DMS53 (cell line): ENCODE data around the gene L1TD1.
A peak's percentile ranks its signal among the peaks of the same experiment; 100 is the strongest.
"Not testable (repeated sequence)": the region's sequence is repeated elsewhere in the genome, so short reads cannot be mapped to it uniquely, and the experiment has no call there.

ENCODE experiments used
- DNase-seq: peaks from one replicate; lab custom pipeline; 2025; lab: John Stamatoyannopoulos, UW

Gene L1TD1, protein sequence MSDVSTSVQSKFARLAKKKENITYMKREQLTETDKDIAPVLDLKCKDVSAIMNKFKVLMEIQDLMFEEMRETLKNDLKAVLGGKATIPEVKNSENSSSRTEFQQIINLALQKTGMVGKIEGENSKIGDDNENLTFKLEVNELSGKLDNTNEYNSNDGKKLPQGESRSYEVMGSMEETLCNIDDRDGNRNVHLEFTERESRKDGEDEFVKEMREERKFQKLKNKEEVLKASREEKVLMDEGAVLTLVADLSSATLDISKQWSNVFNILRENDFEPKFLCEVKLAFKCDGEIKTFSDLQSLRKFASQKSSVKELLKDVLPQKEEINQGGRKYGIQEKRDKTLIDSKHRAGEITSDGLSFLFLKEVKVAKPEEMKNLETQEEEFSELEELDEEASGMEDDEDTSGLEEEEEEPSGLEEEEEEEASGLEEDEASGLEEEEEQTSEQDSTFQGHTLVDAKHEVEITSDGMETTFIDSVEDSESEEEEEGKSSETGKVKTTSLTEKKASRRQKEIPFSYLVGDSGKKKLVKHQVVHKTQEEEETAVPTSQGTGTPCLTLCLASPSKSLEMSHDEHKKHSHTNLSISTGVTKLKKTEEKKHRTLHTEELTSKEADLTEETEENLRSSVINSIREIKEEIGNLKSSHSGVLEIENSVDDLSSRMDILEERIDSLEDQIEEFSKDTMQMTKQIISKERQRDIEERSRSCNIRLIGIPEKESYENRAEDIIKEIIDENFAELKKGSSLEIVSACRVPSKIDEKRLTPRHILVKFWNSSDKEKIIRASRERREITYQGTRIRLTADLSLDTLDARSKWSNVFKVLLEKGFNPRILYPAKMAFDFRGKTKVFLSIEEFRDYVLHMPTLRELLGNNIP

DNA sequence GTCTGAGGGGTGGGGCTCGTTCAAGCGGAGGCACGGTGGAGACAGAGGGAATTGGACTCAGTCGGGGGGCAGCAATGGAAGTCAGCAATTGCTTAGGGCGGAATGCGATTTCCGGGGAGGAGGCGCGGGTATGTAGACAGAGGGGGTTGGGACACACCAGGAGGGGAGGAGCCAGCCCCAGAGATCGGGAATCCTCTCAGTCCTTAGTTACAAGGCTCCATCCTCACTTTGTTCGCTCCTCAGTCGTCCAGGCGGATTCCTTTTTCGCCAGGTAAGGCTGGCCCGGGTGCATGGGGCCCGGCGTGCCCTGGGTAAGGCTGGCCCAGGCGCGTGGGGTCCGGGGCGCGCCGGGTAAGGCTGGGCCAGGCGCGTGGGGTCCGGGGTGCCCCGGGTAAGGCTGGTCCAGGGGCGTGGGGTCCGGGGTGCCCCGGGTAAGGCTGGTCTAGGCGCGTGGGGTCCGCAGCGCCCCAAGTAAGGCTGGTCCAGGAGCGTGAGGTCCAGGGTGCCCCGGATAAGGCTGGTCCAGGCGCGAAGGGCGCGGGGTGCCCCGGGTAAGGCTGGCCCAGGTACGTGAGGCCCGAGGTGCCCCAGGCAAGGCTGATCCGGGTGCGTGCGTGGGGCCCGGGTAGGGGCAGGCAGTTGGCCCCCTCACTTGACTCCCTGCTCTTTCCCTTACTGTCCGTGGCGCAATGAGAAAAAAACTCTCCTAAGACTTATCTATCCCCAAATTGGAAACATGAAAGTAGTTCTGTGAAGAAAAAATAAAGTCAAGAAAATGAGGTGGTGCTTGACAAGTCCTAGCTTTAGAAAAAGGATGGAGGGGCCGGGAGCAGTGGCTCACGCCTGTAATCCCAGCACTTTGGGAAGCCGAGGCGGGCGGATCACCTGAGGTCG, at the start of gene L1TD1:
L1TD1 (plus strand) TSS at position 199 of the 894 bp plus-strand sequence. CDS start 11,780 bp downstream, outside the sequence.
- no peak for DNase-seq

DNA sequence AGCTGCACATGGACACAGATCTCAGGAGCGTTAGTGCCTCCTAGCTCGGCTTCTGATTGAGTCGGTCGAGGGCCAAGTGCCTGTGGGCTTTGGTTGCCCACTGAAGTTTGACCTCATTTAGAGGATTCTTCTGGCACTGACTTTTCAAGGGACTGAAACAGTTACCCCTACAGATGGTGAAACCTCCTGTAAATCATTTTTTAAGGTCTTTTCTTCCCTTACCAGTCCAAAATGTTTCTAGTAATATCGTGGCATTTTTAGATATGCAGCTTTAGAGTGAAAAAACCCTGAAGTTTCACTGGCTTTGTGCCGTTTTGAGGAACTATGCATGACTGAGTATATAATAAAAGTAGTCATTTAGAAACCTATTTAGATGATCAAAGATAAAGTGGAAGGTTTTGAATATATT, 34.7 kb upstream of the L1TD1 start:
- DNase-seq, result no peak

- no peak for DNase-seq
These were observed 32.9 kb upstream of the L1TD1 start for GRCh38 chr1:62161711-62162110.

GRCh38 chr1:62170380-62170779, 24.3 kb upstream of the L1TD1 start:
- not testable (repeated sequence) for DNase-seq

DNA sequence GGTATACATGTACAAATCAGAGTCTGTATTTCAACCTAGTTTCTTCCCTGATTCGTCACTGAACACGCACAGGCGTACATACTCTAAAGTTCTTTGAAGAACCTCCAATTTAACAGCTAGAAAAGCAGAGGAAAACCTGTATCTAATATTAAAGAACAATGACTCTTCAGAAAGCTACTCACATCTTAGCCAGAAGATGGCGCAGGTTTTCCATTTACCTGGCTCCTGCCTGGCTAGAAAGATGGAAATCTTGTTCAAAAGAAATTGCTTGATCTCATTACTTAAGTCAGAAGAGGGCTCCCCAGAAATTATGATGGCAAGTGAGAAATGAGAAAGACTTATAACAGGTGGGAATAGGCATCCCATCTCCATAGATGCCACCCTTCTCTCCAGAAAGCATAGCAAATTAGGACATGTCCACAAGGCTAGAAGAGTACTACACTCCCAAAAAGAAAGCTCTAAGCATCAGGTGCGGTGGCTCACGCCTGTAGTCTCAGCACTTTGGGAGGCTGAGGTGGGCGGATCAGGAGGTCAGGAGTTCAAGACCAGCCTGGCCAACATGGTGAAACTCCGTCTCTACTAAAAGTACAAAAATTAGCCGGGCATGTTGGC, 19.0 kb upstream of the L1TD1 start:
- peak; percentile 81 for DNase-seq

GRCh38 chr1:62176597-62177312, 17.9 kb upstream of the L1TD1 start:
- DNase-seq, result no peak

GRCh38 chr1:62177621-62178020, 17.0 kb upstream of the L1TD1 start:
- no peak for DNase-seq

GRCh38 chr1:62178372-62178771, 16.3 kb upstream of the L1TD1 start:
- DNase-seq, result no peak

GRCh38 chr1:62180054-62180453, 14.6 kb upstream of the L1TD1 start:
- DNase-seq, result not testable (repeated sequence)

GRCh38 chr1:62180639-62181038, 14.0 kb upstream of the L1TD1 start:
- peak; percentile 40 for DNase-seq

GRCh38 chr1:62181532-62181931, 13.1 kb upstream of the L1TD1 start:
- no peak for DNase-seq

DNA sequence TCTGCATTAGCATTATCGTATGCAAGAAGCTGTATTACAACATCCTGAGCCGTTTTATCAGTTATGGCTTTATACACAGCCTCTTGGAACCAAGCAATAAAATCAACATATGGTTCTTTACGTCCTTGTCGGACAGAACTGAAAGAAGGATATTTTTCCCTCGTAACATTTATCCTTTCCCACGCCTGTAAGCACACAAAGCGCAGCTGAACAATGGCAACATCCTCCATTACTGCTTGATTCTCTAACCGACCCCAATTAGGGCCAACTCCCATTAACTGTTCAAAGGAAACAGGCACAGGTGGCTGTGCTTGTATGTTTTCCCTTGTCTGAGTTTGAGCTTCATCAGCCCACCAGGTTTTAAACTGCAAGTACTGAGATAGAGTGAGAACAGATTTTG, 12.5 kb upstream of the L1TD1 start:
- not testable (repeated sequence) for DNase-seq

DNA sequence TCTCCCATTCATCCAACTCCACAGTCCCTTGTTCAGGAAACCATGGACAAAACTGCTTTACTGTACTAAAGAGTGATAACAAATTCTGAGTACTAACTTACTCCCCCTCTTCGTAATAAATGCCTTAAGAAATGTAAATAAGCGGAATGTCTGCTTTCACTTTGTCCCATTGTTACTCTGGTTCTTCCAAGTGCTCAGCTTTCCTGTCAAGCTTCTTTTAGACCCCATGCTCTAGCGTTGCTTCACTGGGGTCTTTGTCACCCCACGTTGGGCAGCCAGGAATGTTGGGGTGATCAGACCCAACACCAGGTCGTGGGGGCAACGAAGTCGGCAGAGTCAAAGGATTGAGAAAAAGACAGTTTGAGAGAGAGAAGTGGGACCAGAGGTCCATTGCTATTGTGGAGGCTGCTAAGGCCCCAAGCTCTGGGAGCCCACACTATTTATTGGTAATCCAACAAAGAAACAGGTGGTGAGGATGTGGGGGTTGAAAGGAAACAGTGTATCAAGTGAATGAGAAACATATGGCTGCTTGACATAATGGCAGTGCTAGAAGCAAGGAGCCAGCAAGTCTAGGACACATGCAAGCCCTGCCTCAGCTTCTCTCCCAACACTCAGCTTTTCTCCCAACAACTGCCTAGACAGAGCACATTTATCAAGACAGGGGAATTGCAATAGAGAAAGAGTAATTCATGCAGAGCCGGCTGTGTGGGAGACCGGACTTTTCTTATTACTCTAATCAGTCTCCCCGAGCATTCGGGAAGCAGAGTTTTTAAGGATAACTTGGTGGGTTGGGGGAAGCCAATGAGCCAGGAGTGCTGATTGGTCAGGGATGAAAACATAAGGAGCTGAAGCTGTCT, 11.3 kb upstream of the L1TD1 start:
- DNase-seq, result not testable (repeated sequence)

GRCh38 chr1:62184336-62184735, 10.3 kb upstream of the L1TD1 start:
- DNase-seq, result no peak

- peak; percentile 32 for DNase-seq
These were observed 9.4 kb upstream of the L1TD1 start for GRCh38 chr1:62185233-62185632.

- DNase-seq, result no peak
These were observed 9.0 kb upstream of the L1TD1 start for GRCh38 chr1:62185677-62186076.

GRCh38 chr1:62187548-62187947, 7.1 kb upstream of the L1TD1 start:
- DNase-seq, result no peak

GRCh38 chr1:62188111-62188510, 6.5 kb upstream of the L1TD1 start:
- no peak for DNase-seq

- DNase-seq, result no peak
These were observed 1.5 kb downstream of the L1TD1 start for GRCh38 chr1:62196086-62196690.
